ENCODE measurements around the gene HPF1.
"Not testable (repeated sequence)": the region's sequence is repeated elsewhere in the genome, so short reads cannot be mapped to it uniquely, and the experiment has no call there.

The HPF1 gene

DNA sequence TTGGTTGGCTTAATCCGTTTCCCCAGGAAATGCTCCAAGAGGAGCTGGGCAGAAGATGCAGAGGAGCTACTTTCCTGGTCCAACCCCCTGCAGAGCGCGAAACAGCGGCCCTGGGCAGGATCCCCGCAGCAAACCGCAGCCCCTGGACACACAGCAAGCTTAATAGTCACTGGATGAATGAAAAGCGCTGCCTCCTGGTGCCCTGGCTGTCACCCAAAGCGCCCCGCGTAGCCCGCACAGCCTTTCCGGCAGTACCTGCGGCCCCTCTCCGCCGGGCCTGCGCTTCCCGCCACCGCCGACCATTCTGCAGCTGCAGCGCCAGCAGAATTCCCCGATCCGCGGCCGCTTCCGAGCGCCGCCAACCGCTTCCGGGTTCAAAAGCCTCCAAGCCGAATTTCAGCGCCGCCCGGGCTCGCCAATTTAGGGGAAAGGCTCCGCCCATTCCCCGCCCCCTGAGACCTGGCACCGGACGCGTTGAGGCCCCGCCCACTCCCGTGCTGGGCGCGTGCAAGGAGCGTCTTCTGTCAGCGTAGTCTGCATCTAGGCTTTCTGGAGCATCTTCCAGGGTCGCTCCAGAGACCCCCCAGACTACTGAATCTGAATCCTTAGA is at the start of gene HPF1:
Gene HPF1 (minus strand): TSS at position 370 of the 610 bp plus-strand sequence. CDS start 67 bp downstream, at position 303.
- peak; percentile 93 for DNase-seq

DNA sequence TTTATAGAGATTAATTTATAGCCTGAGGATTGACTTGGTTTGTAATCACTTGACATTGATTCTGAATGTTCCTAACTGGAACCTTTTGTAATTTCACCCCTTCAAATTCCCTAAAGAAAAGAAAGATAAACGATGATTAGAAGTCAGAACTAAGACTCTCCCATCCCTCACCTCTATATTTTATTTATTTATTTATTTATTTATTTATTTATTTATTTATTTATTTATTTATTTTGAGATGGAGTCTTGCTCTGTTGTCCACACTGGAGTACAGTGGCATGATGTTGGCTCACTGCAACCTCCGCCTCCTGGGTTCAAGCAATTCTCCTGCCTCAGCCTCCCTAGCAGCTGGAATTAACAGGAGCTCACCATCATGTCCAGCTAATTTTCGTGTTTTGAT is 49.0 kb upstream of the HPF1 start:
- not testable (repeated sequence) for DNase-seq

DNA sequence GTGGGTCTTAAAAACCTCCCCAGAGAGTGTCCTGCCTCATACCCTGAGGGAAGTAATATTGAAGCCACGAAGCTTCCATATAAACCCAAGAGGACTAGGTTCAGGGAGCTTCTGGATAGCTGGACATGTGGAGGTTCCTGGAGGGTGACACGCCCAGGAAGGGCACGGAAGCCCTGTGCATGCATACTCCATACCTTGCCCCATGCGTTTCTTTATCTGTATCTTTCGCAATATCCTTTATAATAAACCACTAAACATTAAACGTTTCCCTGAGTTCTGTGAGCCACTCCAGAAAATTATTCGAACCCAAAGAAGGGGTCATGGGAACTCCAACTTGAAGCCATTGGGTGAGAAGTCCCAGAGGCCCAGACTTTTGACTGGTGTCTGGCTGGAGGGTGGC is 45.7 kb upstream of the HPF1 start:
- no peak for DNase-seq

DNA sequence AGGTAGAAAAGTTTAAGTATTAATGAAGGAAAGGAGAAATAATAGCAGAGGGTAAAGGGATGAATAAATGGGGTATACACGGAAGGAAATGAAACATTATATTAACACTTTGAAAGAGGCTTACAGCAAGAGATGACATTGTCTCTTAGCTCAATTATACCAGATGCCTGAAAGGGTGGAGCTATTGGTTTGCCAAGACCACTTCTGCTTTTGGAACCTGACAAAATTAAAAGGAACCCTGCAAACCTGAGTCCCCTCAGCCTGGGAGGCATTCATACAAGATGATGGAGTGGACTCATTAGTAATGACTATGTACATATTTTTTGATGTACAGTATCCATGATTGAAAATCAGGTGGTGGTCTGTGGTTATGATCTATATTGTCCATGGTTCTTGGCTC is 45.1 kb upstream of the HPF1 start:
- no peak for DNase-seq

DNA sequence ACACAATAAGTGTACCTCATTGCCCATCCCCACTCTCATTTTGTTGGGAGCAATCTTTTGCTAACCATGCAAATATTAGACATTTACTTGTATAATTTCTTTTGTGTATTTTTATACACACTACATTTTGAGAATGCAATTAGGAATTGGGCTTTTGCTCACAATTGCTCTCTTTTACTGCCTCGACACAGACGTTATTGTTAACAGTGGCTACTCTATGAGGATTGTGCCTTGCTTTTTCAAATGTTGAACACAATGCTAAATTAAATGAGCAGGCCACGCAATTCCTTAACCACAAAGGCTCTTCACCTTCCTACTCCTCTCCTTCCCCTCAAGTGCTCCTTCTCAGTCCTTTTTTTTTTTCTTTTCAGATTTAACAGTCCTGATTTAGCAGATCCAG is 42.8 kb upstream of the HPF1 start:
- DNase-seq, result no peak

DNA sequence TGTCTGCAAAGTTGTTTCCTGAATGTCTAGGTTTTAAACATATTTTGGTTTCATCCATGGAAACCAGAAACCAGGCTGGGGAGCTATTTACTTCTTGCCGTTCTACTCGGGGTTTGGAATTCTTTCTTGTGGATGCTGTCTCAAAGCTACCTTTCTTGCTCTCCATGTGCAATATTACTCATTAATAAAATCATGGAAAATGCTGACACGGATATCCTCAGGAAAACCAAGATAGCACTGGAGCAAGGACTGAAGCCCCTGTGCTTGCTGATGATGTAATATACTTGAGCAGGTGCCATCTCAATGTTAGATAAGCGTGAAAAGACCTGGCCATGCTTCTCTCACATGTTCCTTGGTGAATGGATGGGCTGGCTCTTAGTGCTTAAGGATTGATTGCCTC is 41.5 kb upstream of the HPF1 start:
- no peak for DNase-seq

DNA sequence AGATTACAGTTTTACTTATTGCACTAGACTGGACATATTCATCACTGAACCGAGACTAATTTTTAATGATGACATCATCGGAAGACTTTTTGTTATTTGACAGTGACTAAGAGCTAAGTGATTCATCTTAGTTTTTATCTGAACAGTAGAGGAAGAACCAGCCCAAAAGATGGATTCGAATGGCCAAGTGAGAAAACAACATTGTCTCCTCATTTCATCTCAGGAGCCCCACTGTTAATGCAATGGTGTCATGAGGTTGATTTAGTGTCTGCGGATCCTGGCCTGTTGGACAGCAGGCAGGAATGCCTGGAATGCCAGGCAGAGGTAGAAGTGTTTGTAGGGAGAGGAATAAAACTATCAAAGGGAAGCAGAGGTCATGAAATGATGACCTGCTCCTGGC is 37.8 kb upstream of the HPF1 start:
- no peak for DNase-seq

DNA sequence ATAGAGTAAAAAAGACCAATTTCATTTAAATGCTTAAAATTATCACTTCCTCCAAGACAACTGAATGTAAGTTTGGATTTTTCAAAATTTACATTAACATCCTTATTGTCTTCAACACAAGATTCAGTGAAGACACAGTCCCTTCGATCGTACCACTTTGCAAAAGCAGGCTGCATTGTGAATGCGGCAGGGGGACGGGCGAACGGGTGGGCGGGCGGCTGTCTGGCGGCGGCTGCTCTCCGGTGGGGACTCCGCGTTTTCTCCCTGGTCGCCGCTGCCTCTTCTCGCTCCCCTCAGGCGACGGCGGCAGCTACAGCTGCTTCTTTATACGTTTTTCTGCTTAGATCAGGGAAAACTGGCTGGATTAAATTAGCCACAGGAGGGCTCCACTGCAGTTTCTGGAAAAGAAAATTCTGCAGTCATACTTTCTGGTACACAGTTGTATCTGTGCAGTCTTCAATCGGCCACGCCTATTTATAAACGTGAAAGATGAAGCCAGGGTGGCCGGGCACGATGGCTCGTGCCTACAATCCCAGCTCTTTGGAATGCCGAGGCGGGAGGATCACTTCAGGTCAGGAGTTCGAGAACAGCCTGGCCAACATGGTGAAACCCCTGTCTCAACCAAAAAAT is 33.9 kb upstream of the HPF1 start:
- DNase-seq, result peak; percentile 66

DNA sequence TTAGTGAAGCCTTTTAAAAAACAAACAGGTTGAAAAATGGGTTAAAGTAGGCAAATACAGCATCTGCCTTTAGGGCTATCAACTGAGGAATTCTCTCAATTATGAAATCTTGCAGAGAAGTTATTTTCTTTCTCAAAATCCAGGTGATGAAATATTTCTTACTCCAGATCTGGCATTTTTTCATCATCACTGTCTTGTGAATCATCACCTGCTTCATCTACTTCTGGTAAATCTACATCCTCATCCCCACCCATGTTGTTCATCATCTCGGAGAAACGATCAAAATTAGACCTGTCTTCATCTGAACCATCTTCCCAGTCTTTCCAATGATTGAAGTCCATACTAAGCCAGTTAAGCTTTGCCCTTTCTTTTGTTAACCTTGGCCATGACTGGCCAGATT is 33.3 kb upstream of the HPF1 start:
- no peak for DNase-seq

DNA sequence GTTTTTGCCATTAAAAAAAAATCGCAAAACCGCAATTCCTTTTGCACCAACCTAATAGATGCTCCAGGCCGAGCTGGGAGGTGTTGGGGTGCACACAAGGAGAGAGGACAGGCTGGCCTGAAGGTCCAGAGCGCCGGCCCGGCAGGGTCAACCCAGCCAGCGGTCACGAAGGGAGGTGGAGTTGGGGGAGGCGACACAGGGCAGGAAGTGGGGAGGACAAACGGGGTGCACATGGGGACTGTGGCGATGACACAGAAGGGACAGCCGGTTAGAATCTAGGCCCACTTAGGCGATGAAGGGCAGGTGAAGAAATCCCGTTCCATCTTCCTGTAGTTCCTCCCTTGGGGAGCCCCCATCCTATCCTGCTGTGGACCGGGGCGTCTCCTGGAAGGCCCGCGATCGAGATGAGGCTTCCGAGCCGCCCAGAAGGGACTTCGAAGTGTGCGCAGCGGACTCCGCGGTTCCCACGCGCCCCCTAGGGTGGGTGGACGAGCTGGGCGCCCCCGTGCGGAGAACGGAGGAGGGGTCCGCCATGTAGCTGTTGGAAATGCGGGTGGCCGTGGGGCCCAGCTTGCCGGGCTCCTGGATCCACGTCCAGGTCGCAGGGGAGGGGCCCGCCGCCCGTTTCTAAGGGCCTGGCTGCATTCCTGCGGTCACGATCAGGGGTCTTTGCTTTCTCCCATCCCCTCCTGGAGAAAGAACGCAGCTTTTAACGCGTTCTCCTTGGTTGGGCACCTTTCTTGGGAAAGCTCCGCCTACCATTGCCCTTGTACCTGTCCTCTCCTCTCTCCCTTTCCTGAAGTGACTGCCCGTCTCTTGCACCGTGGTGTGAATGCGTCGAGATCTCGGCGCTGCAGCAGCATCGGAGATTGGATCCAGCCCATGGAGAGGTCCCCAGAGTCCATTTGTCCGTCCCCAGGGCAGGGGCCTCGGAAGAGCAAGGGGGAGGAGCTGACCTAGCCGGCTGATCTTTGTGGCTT is 17.0 kb upstream of the HPF1 start:
- DNase-seq, result peak; percentile 29

DNA sequence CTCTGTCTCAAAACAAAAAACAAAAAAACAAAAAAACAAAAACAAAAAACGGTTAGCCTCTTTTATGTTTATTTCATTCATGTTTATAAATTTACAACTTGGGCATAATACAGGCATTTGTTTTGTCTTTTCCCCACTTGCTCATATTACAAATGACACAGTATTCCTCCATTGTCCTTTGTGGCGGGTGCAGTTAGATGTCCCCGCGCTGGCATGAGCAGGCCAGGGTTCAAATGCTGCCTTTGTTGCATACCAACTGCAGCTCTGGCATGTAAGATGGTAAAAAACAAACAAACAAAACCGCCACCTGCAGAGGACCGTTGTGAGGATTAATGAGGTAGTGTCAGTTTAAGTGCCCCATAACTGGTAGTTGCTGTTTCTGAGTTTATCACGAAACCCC is 16.1 kb upstream of the HPF1 start:
- no peak for DNase-seq

DNA sequence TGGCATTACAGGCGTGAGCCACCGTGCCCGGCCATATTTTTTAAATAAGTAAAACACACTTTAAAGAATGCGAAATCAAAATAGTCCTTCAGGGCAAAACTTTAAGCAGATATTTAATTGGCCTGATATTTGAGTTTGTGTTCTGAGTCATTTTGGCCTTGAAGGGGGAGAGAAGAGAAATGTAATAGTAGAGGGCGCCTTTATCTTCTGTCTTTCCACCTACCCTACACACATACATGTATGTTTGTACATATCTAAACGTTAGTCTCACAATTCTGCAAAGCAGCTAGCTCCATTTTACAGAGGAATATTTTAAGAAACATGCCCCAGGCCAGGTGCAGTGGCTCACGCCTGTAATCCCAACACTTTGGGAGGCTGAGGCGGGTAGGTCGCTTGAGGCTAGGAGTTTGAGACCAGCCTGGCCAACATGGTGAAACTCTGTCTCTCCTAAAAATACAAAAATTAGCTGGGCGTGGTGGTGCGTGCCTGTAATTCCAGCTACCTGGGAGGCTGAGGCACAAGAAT is 13.9 kb upstream of the HPF1 start:
- not testable (repeated sequence) for DNase-seq

DNA sequence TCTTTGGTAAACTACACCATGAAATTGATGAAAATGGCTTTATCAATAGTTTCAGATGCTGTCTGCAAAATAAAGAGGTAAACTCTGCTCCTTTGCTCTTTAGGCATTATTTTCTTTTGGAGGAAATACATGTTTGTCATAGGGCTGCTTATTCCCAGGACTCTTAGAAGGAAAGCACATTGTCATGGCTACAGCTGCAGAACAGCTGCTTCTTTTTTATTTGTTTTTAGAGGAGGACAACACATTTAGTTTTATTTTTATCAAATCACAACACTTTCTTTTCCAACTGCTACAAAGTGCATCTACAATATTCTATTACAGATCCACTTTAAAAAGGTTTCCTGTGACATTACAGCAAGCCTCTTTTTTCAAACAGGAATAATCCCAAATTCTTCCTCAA is 12.7 kb upstream of the HPF1 start:
- DNase-seq, result no peak

DNA sequence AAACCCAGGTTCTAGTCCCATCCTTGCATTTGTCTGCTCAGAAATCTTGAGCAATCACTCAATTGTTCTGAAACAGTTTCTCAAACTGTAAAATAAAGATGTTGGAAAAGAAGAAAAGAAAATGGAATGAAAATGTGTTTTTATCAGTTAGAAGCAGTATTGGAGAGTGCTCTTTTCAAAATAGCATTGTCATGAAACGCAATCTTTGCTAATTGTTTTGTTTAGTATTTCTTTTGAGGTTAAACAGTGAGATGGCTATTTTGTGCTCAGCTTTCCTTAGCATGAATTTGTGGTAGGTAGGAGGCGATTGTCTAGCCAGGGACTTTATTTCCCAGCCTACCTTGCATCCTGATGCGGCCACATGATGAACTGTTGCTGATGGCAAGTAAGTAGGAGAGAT is 10.6 kb upstream of the HPF1 start:
- DNase-seq, result no peak

DNA sequence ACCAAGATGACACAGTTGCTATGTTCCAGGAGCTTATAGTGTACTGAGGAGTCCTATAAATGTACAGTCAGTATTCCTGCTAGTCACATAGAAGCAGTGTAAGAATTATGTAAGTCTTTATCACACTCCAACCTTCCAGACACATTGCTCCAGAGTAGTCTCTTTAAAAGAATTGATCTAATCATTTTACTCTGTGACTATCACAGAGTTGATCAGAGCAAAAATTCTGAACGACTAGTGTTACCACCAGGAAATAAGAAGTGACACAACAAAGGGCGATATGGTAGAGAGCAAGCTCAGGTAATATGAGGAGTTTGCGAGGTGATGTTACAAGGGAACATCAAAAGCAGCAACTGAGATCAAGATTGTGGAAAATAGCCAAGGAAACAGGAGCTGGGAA is 9.0 kb upstream of the HPF1 start:
- DNase-seq, result no peak

DNA sequence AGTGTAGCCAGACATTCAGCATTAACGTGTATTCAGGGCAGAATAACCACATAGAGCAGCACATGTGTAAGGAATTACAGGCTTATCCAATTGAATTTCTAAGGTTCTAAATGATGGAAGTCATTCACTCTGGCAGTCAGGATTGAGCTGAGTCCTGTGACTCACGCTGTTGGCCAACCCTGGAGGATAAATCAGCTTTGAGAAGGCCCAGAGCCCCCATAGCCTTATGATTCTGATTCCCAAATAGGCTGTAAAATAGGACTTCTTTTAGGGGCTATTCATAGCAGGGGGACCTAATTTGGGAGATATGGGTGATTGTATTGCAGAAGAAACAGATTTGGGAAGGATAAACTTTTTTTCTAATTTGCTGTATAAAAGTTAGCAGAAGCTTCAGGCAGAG is 8.1 kb upstream of the HPF1 start:
- DNase-seq, result no peak

DNA sequence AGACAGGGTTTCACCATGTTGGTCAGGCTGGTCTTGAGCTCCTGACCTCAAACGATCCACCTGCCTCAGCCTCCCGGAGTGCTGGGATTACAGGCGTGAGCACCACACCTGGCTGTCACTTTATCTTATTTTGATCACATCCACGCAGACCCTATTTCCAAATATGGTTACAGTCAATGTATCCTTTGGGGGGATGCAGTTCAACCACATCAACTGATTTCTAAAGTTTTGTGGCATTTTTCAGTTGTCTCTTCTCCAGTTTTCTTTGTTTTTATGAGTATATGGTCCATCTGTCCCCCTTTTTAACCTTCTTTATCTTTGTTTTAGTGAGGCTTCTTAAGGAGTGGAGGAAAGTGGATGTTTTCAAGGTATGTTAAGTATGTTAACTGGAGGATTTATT is 4.1 kb upstream of the HPF1 start:
- no peak for DNase-seq

DNA sequence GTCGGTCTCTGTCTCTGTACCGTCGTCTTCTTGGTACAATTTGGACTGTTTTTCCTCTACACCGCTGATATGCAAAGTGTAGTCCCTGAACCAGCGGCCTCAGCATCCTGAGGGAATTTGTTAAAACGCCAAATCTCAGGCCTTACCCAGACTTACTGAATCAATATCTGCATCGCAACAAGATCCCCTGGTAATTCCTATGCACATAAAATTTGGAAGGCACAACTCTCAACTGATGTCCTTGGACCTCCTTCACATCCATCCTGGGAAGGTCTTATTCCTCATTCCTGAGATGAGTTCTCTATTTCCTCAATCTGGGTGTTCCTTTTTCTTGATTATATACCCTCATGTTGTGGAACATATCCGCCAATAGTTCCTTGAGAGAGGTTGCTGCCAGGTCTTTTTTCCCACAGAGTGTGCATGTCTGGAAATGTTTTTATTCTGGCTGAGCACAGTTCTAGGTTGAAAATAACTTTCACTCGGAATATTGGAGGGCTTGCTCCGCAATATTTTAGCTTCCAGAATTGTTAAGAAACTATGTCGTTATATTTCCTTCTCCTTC is 738 bp upstream of the HPF1 start:
- DNase-seq, result no peak

DNA sequence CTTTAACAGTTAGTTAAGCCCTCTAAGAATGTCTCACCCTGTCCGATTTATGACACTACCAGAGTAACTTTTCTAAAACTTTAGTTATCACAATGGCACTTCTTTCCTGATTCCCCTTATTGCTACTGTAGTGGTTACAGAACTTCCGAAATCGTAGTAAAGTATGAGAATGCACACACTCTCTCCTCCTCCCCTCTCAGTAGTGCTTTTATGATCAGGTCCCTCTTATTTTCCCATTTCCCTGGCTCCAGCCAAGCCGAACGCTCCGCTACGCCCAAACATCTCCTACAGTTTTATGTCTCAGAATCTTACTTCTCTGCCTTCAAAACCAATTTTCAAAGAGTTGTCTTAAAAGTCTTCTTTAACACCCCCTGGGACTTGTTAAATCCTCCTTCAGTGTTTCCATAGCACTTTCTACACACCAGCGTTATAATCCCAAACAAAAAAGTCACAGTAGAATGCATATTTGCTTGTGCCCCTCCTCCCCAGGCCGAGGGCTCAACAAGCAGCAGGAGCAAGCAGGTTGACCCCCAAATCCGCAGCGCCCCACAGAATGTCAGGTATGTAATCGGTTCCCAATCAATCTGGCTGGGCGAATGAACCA is 671 bp downstream of the HPF1 start:
- DNase-seq, result no peak

DNA sequence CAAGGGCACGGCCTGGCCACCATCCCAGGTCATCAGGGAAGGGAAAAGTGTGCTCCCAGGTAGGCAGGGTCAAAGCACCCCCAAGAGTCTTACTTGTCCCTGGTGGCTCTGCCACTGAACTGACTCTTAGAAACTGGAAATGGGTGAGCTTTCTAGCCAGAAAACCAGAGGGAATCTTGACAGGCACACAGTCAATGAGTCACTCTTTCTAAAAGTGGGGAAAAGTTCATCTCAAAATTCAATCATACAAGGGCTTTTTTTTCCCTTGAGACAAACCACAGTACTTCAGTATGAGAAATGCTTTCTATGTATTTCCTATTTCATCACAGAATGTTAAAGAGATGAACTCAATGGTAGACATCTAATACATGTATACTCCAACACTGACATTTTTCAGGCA is 12.5 kb downstream of the HPF1 start:
- no peak for DNase-seq

DNA sequence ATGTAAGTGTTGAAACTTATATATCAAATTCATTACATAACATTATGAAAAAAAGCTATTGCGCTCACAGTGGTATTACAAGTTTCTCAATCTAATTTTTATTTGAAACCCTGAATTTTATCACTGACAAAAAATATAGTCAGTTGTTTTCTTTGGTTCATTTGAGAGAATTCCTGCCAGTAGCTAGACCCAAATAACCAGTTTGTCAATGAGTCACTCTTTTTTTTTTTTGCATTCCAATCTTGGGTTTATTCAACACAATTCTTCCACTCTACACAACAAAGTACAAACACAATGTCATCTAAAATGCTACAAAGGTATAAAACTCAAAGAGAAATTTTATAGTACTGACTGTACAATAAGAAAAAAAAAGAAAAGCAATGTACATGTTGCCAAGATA is 13.1 kb downstream of the HPF1 start:
- no peak for DNase-seq

DNA sequence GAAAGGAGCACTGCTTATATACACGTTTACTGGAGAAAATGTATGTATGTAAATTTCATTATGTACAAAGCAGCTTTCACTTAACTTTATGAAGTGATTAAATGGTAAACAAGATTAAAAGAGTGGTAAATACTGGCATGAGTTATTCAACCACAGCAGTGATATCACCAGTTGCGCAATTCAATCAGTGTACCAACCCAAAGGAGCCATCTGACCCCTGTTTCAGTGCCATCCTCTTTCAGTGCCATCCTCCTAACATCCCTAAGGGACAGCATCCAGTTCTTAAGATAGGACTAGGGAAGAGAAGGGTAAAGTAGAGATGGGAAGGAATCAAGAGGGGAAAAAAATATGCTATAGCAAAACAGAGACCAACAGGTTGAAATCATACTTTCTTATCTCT is 16.2 kb downstream of the HPF1 start:
- no peak for DNase-seq

DNA sequence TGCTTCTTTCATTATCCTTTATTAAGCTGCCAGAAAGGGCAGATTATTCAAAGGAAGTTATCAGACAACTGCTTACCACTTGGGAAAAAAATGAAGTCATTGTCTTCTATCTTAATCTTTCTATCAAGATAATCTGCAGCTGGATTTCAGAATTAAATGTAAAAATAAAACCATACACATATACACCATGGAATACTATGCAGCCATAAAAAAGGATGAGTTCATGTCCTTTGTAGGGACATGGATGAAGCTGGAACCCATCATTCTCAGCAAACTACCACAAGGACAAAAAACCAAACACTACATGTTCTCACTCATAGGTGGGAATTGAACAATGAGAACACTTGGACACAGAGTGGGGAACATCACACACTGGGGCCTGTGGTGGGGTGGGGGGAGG is 19.1 kb downstream of the HPF1 start:
- DNase-seq, result not testable (repeated sequence)
